Measurements from ENCODE around the gene SSX2IP. TPM values are rescaled to one million over a fixed set of nuclear protein-coding genes. Genes with fewer than 3 reads are reported as not detected.

SSX2IP gene
- total RNA-seq, 1 experiment from 2014 or later, result 42.4 TPM

GRCh38 chr1:84698151-84699110 is 8.2 kb upstream of the SSX2IP start:
- peaks cover 60% of the 10 kb centered on the region for H3K4me1 ChIP-seq (ENCODE audit: insufficient read depth, low read length, poor library complexity, severe bottlenecking)
- no TSS peak for BruUV-seq (replicated peaks)
- peak; percentile 94 for DNase-seq (ENCODE audit: low spot score)
- no peaks in the 10 kb centered on the region for H3K27me3 ChIP-seq (replicated peaks; ENCODE audit: insufficient read depth, low read depth, low read length, poor library complexity)
- ChIA-PET CTCF (no interaction called here), POLR2A (ENCODE audit: low non-redundant PET) (no interaction called here)
- peak overlapping the region; percentile 96 for H3K27ac ChIP-seq (ENCODE audit: low read depth, low read length, poor library complexity, severe bottlenecking)
- TF ChIP-seq CTCF (conservative IDR thresholded peaks at IDR 0.05; ENCODE audit: low read depth, low read length) (no peak), EZH2 (IDR thresholded peaks at IDR 0.05; ENCODE audit: borderline replicate concordance, low read depth, low read length, poor library complexity, severe bottlenecking) (no peak)
- intact Hi-C loops (cut with micrococcal nuclease; ENCODE audit: unreplicated experiment), result no loop called here
- H3K4me3 ChIP-seq (ENCODE audit: low read depth, low read length, poor library complexity, severe bottlenecking), result peak overlapping the region; percentile 14
- H3K9me3 ChIP-seq (ENCODE audit: low read depth, low read length, poor library complexity, severe bottlenecking), result no peaks in the 10 kb centered on the region
- H3K36me3 ChIP-seq (ENCODE audit: insufficient read depth, low read length, poor library complexity, severe bottlenecking), result no peaks in the 10 kb centered on the region

GRCh38 chr1:84693785-84694184 is 3.5 kb upstream of the SSX2IP start:
- ChIA-PET CTCF (no interaction called here), POLR2A (ENCODE audit: low non-redundant PET) (interaction anchor here (0.6 kb wide), 1 partner anchor 965 kb away, joined by 4 read pairs; no protein-coding TSS in a partner anchor)
- Histone ChIP-seq H3K27ac (ENCODE audit: low read depth, low read length, poor library complexity, severe bottlenecking) (no peak overlapping the region), H3K27me3 (replicated peaks; ENCODE audit: insufficient read depth, low read depth, low read length, poor library complexity) (no peaks in the 10 kb centered on the region), H3K4me1 (ENCODE audit: insufficient read depth, low read length, poor library complexity, severe bottlenecking) (peaks cover 28% of the 10 kb centered on the region), H3K9me3 (ENCODE audit: low read depth, low read length, poor library complexity, severe bottlenecking) (no peaks in the 10 kb centered on the region), H3K4me3 (ENCODE audit: low read depth, low read length, poor library complexity, severe bottlenecking) (no peak overlapping the region), H3K36me3 (ENCODE audit: insufficient read depth, low read length, poor library complexity, severe bottlenecking) (no peaks in the 10 kb centered on the region)
- TF ChIP-seq CTCF (conservative IDR thresholded peaks at IDR 0.05; ENCODE audit: low read depth, low read length), result no peak
- TF ChIP-seq EZH2 (IDR thresholded peaks at IDR 0.05; ENCODE audit: borderline replicate concordance, low read depth, low read length, poor library complexity, severe bottlenecking), result no peak
- peak; percentile 26 for DNase-seq (ENCODE audit: low spot score)
- intact Hi-C loops (cut with micrococcal nuclease; ENCODE audit: unreplicated experiment), result no loop called here
- BruUV-seq (replicated peaks), result no TSS peak

GRCh38 chr1:84693005-84693404 is 2.7 kb upstream of the SSX2IP start:
- Histone ChIP-seq H3K27me3 (replicated peaks; ENCODE audit: insufficient read depth, low read depth, low read length, poor library complexity) (no peaks in the 10 kb centered on the region), H3K4me1 (ENCODE audit: insufficient read depth, low read length, poor library complexity, severe bottlenecking) (peaks cover 28% of the 10 kb centered on the region), H3K27ac (ENCODE audit: low read depth, low read length, poor library complexity, severe bottlenecking) (no peak overlapping the region), H3K9me3 (ENCODE audit: low read depth, low read length, poor library complexity, severe bottlenecking) (no peaks in the 10 kb centered on the region), H3K36me3 (ENCODE audit: insufficient read depth, low read length, poor library complexity, severe bottlenecking) (no peaks in the 10 kb centered on the region), H3K4me3 (ENCODE audit: low read depth, low read length, poor library complexity, severe bottlenecking) (no peak overlapping the region)
- CTCF ChIA-PET, result no interaction called here
- POLR2A ChIA-PET (ENCODE audit: low non-redundant PET), result interaction anchor here (0.6 kb wide), 1 partner anchor 964 kb away, joined by 4 read pairs; no protein-coding TSS in a partner anchor
- no peak for DNase-seq (ENCODE audit: low spot score)
- no peak for TF ChIP-seq CTCF (conservative IDR thresholded peaks at IDR 0.05; ENCODE audit: low read depth, low read length)
- no TSS peak for BruUV-seq (replicated peaks)
- intact Hi-C loops (cut with micrococcal nuclease; ENCODE audit: unreplicated experiment), result no loop called here
